Amygdala (tissue), 56 donors: ENCODE measurements around the gene TAF4.

ENCODE experiments used
- DNase-seq, 56 donors: peaks; one replicate each; lab custom pipeline; 2025; lab: John Stamatoyannopoulos, UW

The TAF4 gene

DNA sequence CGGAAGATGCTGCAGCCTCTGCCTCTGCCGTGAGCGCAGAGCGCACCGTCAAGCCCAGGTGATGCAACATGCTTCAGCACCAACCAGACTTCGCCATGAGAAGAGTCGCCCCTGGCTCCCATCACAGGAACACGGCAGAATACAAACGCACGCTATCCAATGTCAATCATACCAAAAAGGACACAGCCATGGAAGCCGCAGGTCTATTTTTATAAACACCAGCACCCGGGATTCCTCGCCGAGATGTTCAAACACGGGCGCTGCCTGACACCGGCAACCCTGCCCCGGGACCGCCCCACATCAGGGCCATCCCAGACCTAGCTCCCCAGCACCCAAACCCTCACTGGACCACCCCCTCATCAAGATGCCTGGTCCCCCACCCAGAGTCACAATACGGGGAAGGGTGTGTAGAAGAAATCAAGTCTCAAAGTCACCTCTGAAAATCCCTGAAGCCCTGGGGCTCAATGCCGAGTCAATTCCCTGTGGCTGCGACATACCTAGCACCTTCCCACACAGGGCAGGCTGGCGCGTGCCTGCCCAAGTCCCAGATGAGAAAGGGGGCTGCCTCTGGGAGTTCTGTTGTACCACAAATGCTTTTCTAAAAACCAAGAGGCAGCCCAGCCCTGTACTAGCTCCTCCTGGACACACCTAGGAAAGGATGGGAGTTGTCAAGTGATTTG is 17.9 kb downstream of the TAF4 start:
- no peak for DNase-seq

GRCh38 chr20:62046431-62046830 is 19.2 kb downstream of the TAF4 start:
- no peak for DNase-seq

GRCh38 chr20:62045529-62046285 is 20.0 kb downstream of the TAF4 start:
- DNase-seq: no peak

GRCh38 chr20:62045118-62045517 is 20.6 kb downstream of the TAF4 start:
- no peak for DNase-seq

GRCh38 chr20:62044631-62045030 is 21.1 kb downstream of the TAF4 start:
- DNase-seq: no peak

DNA sequence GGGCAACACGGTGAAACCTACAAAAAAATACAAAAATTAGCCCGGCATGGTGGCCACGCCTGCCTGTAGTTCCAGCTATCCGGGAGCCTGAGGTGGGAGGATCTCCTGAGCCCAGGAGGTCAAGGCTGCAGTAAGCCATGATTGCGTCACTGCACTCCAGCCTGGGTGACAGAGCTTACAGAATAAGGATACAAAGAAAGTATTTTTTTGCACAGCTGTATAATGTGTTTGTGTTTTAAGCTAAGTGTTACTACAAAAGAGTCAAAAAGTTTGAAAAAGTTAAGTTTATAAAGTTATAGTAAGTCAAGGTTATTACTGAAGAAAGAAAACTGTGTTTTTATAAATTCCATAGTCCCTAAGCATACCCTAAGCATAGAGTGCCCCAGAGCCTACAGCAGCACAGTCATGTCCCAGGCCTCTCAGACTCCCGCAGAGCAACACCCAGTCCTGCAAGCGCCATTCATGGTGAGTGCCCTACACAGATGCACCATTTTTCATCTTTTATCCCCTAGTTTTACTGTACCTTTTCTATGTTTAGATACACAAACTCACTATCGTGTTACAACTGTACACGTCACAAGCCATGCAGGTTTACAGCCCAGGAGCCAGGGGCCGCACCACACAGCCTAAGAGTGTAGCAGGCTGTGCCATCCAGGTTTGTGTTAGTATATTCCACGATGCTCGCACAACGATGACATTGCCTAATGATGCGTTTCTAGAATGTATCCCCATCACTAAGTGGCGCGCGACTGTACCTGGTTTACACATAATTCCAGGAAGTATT is 22.4 kb downstream of the TAF4 start:
- no peak for DNase-seq

GRCh38 chr20:62042025-62042820 is 23.5 kb downstream of the TAF4 start:
- DNase-seq: no peak

DNA sequence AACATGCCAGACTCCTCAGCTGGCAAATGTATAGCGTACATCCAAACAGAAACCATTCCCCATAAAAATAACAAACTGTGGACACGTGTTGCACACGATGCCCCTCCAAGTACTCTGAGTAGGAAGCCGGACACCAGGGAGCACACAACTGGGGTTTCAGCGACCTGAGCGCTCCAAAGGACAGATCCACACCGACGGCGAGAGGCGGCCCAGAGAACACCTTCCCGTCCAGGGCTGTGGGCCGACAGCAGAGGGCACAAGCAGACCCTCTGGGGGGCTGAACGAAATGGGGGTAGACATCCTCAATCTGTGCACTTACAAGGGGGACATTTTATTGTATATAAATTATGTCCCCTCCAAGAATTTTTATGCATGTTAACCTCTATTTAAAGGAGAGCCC is 24.7 kb downstream of the TAF4 start:
- no peak for DNase-seq

DNA sequence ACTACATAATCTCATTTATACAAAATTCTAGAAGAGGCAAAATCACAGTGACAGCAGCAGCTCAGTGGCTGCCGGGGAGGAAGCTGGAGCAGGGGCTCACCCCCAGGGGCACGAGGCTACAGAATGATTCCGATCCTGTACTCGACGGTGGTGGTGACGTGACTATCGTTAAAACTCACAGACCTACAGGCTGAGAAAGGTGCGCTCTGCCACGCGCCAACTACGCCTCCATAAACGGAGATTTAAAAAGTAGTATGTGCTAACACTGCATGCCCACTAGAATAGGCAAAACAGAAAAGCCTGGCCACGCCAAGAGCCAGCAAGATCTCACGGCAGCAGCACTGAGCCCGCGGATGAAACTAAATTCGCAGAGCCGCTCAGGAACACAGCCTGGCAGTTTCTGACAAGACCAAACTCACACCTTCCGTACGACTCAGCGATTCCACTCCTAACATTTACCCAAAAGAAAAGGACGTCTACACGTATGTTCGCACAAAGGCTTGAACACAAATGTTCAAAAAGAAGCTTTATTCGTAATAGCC is 25.2 kb downstream of the TAF4 start:
- no peak for DNase-seq

- DNase-seq: no peak
Measured at GRCh38 chr20:62039738-62040137, 25.9 kb downstream of the TAF4 start.

DNA sequence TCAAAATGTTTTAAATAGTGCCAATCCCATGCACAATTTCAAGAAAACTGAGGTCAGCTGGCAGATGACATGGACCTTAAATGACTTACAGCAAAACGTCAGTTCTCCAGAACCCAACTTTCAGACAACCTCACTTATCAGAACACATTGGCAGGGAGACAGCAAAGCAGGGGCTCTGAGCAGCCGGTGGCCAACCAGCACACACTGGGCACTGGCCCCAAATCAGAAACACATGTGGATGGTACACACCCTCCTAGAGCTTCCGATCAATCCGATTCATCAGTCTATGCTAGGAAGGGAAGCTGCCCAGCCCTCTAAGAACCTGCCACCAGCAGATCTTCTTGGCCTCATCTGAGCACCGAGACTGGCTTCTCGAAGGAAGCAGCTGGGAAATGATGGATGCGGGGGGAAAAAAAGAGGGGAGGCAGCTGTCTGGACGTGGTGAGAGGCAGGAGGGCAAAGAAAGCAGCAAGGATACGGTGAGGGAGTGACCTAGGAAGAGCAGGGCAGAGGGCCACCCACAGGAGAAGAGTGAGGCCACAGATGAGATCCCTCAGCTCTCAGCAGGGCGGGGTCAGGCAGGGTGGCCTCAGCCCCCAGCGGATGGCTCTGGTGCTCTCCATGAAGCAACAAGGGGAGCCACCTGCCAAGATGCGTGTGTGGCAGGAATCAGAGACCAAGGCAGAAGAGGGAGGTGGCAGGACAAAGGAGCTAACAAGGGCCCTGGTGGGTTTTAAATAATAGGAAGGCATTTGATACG is 32.9 kb downstream of the TAF4 start:
- DNase-seq: no peak

GRCh38 chr20:62031462-62032092 is 34.1 kb downstream of the TAF4 start:
- DNase-seq: no peak

- no peak for DNase-seq
Measured at GRCh38 chr20:62030834-62031434, 34.7 kb downstream of the TAF4 start.

DNA sequence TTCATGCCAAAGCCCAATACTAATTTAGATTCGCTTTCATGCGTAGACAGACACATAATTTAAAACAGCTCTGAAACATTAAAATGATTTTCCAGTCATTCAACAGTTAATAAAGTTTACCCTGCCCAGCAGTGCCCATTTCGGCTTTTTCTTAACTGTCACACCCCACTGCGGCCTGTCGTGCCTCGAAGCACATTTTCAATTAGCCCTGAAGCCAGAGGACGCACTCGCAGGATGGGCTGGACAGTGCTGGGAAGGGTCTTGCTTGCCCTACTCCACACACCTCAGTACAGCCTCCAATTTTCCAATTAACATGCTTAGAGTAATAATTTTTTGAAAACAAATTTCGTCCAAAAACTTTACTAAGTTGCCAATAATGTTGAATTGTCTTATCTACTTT is 35.3 kb downstream of the TAF4 start:
- no peak for DNase-seq

- DNase-seq: no peak
Measured at GRCh38 chr20:62029949-62030348, 35.7 kb downstream of the TAF4 start.

- DNase-seq: no peak
Measured at GRCh38 chr20:62029296-62029695, 36.4 kb downstream of the TAF4 start.

- no peak for DNase-seq
Measured at GRCh38 chr20:62028384-62028783, 37.3 kb downstream of the TAF4 start.

DNA sequence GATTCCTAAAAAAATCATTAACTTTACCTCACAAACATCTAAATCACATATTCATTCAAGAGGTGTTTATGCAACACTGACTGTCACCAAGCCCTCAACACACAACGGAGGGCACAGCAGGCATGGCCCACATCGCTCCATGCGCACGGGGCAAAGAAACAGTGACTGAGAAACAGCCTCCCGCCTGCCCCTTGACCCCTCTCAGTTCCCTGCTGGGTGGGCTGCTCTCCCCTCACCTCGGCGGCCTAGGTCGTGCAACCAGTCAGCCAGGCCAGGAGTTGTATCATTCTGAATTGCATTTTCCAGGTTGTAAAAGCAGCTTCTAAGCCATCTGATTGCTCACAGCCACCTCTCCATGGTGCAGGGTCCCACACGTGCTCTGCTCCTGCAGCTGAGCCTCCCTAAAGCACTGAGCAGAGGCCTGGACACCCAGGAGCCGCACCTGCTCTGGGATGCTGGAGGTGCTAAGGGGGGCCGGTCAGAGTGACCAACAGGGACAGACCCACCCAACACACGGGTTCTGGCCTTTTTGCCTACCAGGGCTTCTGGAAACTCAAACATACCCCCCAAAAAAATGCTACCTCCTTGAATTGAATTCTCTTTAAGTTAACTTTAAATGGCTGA is 37.9 kb downstream of the TAF4 start:
- DNase-seq: no peak
